ENCODE results near the gene EIPR1. TPM values are rescaled to one million over a fixed set of nuclear protein-coding genes. Genes with fewer than 3 reads are reported as not detected.

EIPR1 gene
- total and polyA plus RNA-seq, 2 donors (not counting 3 experiments of a cell fraction or from before 2014, with no cell fraction given) = 30.8 to 57.3 TPM

DNA sequence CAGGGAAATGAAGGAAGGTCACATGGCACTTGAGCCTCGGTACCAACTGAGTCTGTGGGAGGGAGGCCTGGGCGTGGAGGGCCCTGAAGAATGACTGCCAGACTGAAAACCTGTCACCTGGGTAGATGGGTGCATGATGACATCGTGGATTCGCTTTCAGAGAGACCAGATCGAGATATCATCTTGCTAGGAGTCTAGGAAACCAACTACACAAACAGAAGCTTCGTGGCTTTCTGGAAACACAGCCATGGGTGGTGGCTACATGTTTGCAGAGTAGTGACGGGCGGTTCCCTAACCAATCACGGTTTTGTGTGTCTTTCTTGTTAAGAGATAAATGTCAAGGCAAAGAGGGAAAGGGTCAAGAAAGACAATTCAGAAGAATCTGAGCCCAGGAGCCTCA is 155.0 kb downstream of the EIPR1 start:
- Histone ChIP-seq H3K4me2 (ENCODE audit: insufficient read depth, low read length) (no peak overlapping the region), H3K9me3 (replicated peaks; ENCODE audit: control insufficient read depth, insufficient read depth, low read length) (no peaks in the 10 kb centered on the region), H3K4me1 (ENCODE audit: control insufficient read depth, extremely low read depth, insufficient read depth, low read length) (no peaks in the 10 kb centered on the region), H3K9me1 (replicated peaks; ENCODE audit: control insufficient read depth, extremely low read depth, insufficient read depth, low read length) (no peaks in the 10 kb centered on the region), H3K4me3 (replicated peaks in 1 of 3; ENCODE audit: insufficient read depth in 1 of 3, low read depth in 1 of 3, low read length in 3 of 3) (no peak overlapping the region), H3K36me3 (ENCODE audit: control insufficient read depth in 2 of 2, extremely low read depth in 1 of 2, insufficient read depth in 2 of 2, low read length in 2 of 2) (no peaks in the 10 kb centered on the region), H3K9ac (replicated peaks; ENCODE audit: extremely low read depth, insufficient read depth, low read length) (no peak overlapping the region), H3K27ac (ENCODE audit: insufficient read depth, low read depth, low read length) (no peak overlapping the region), H3K27me3 (ENCODE audit: control insufficient read depth in 2 of 2, insufficient read depth in 2 of 2, low read length in 2 of 2) (no peaks in the 10 kb centered on the region), H4K20me1 (replicated peaks; ENCODE audit: control insufficient read depth, extremely low read depth, insufficient read depth, low read length) (no peaks in the 10 kb centered on the region), H3K79me2 (ENCODE audit: control insufficient read depth, insufficient read depth, low read length) (peaks cover 1% of the 10 kb centered on the region), H2AFZ (ENCODE audit: low read depth, low read length) (no peak overlapping the region)
- DNase-seq (ENCODE audit: low read depth, low spot score) (no peak), FAIRE-seq (no peak)
- intact Hi-C loops (cut with micrococcal nuclease) (no loop called here), dilution Hi-C loops (cut with MboI; ENCODE audit: extremely low pct_ligation_motif_present, low sequenced_read_pairs) (no loop called here)
- POLR2A ChIA-PET = no interaction called here
- CTCF ChIA-PET = interaction anchor here (1.2 kb wide), 1 partner anchor 13 kb away, joined by 3 read pairs; no protein-coding TSS in a partner anchor
- TF ChIP-seq FOS (IDR thresholded peaks at IDR 0.05; ENCODE audit: borderline replicate concordance, insufficient read depth, low read length) = no peak
- TF ChIP-seq POLR2AphosphoS5 (IDR thresholded peaks at IDR 0.05; ENCODE audit: insufficient read depth, low read depth, low read length) = no peak
- TF ChIP-seq MYC (IDR thresholded peaks at IDR 0.05; ENCODE audit: low read depth, low read length) = no peak
- no peak for TF ChIP-seq GATA2 (IDR thresholded peaks at IDR 0.05; ENCODE audit: insufficient read depth, insufficient read length, low read depth, low read length)
- TF ChIP-seq JUN (IDR thresholded peaks at IDR 0.05; ENCODE audit: borderline replicate concordance, insufficient read depth, insufficient read length, low read depth) = no peak
- TF ChIP-seq POLR2A (IDR thresholded peaks at IDR 0.05; ENCODE audit: low read depth, low read length) = no peak
- no peak for TF ChIP-seq MAX (IDR thresholded peaks at IDR 0.05; ENCODE audit: insufficient read depth, insufficient read length)
- no peak for TF ChIP-seq CTCF (IDR thresholded peaks at IDR 0.05; ENCODE audit: extremely low read depth in 1 of 2, insufficient read depth in 1 of 2, low read depth in 1 of 2, low read length in 2 of 2)
- no peak for TF ChIP-seq EZH2 (IDR thresholded peaks at IDR 0.05; ENCODE audit: borderline replicate concordance, low read depth, low read length, severe bottlenecking)
- no TSS peak for BruUV-seq (replicated peaks)
